Right lobe of liver (tissue), 4 donors: ENCODE results near the gene BCL11B.

Experiments
- CTCF ChIP-seq, 4 donors: fragments of 200-600 bp in 3 of 4; fragments of 450-650 bp in 1 of 4; IDR thresholded peaks; one replicate each; pipeline versions ENCODE4 v1.5.1 to v1.8.0; 2016 to 2022; ENCODE audit warnings: antibody characterized with exemption in 4 of 4, mild to moderate bottlenecking in 2 of 4
- POLR2A ChIP-seq: fragments of 450-650 bp; IDR thresholded peaks from one replicate; pipeline ENCODE4 v1.6.1; 2017; ENCODE audit warnings: antibody characterized with exemption, mild to moderate bottlenecking
- donor health status: DM: no; HTN: no; CAD: no.
- donor health status: DM: no; HTN: no; CAD: no.
- donor health status: DM: no; HTN: yes; CAD: no.

- no peak for TF ChIP-seq CTCF (IDR thresholded peaks at IDR 0.05)
- TF ChIP-seq POLR2A = no peak
Measured at GRCh38 chr14:99132821-99133635, 139.0 kb downstream of the BCL11B start.
